Measurements from ENCODE around the gene LRMDA. TPM values are rescaled to one million over a fixed set of nuclear protein-coding genes. Genes with fewer than 3 reads are reported as not detected.

The LRMDA gene
- total and polyA plus RNA-seq, 2 donors (not counting 1 experiment from before 2014, with no cell fraction given) = 0.12 TPM; not detected in 1

DNA sequence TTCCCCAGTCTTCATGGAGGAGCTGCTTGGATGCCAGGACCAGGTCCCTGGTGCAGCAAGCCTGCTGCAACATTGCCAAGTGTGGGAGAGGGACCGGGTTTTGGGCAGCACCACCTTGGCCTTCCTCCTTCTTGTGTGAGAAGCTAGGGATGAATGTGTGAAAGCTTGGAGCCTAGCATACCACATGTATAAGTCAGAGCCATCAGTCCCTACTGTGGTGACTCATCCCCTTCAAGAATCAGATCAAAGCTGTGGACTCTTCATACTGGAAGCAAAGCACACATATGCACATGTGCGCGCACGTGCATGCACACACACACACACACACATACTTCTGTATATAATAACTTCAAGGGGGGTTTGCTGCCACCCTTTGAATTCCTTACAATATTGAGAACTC lies 527.8 kb downstream of the LRMDA start:
- no peaks in the 10 kb centered on the region for H3K27me3 ChIP-seq (replicated peaks in 1 of 4; ENCODE audit: control extremely low read depth in 1 of 4, control insufficient read depth in 3 of 4, insufficient read depth in 4 of 4, low read length in 3 of 4)
- no peaks in the 10 kb centered on the region for H4K20me1 ChIP-seq (ENCODE audit: control insufficient read depth, insufficient read depth, low read length, poor library complexity, severe bottlenecking)
- DNase-seq (no peak), ATAC-seq (ENCODE audit: low read depth) (no peak)
- H3K79me2 ChIP-seq (ENCODE audit: control insufficient read depth, insufficient read depth, low read length) = no peaks in the 10 kb centered on the region
- intact Hi-C loops (cut with micrococcal nuclease) = no loop called here
- H3K4me1 ChIP-seq (ENCODE audit: control insufficient read depth in 2 of 2, insufficient read depth in 2 of 2, low read length in 2 of 2) = no peaks in the 10 kb centered on the region
- Mint-ChIP-seq H3K4me3 (no peak overlapping the region), H3K27ac (no peak overlapping the region), H3K4me1 (no peaks in the 10 kb centered on the region), H3K9me3 (ENCODE audit: insufficient read depth) (no peaks in the 10 kb centered on the region), H3K27me3 (no peaks in the 10 kb centered on the region)
- WGBS (ENCODE audit: insufficient coverage) = no CpG with 5 or more reads among the region's 4 CpGs
- ChIA-PET POLR2A (no interaction called here), CTCF (no interaction called here)
- no peak overlapping the region for H3K9ac ChIP-seq (ENCODE audit: low read length)
- H3K36me3 ChIP-seq (replicated peaks in 1 of 2; ENCODE audit: control extremely low read depth in 1 of 2, control insufficient read depth in 1 of 2, extremely low read depth in 1 of 2, insufficient read depth in 2 of 2, low read length in 1 of 2) = no peaks in the 10 kb centered on the region
- peaks cover 0 to 3% (median 0%) of the 10 kb centered on the region in 3 donors for H3K9me3 ChIP-seq (ENCODE audit: control extremely low read depth in 1 of 3, control insufficient read depth in 2 of 3, insufficient read depth in 1 of 3, low read length in 2 of 3)
- H2AFZ ChIP-seq (ENCODE audit: insufficient read depth, low read depth, low read length, poor library complexity, severe bottlenecking) = no peak overlapping the region
- H3K27ac ChIP-seq (ENCODE audit: low read length in 2 of 2) = no peak overlapping the region
- TF ChIP-seq EZH2 (IDR thresholded peaks at IDR 0.05; ENCODE audit: borderline replicate concordance, insufficient read depth, low read depth, low read length, poor library complexity, severe bottlenecking) = no peak
- TF ChIP-seq, protein P1, sequence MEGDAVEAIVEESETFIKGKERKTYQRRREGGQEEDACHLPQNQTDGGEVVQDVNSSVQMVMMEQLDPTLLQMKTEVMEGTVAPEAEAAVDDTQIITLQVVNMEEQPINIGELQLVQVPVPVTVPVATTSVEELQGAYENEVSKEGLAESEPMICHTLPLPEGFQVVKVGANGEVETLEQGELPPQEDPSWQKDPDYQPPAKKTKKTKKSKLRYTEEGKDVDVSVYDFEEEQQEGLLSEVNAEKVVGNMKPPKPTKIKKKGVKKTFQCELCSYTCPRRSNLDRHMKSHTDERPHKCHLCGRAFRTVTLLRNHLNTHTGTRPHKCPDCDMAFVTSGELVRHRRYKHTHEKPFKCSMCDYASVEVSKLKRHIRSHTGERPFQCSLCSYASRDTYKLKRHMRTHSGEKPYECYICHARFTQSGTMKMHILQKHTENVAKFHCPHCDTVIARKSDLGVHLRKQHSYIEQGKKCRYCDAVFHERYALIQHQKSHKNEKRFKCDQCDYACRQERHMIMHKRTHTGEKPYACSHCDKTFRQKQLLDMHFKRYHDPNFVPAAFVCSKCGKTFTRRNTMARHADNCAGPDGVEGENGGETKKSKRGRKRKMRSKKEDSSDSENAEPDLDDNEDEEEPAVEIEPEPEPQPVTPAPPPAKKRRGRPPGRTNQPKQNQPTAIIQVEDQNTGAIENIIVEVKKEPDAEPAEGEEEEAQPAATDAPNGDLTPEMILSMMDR (IDR thresholded peaks at IDR 0.05) = no peak
- H3K4me2 ChIP-seq (replicated peaks; ENCODE audit: low read depth, low read length, poor library complexity, severe bottlenecking) = no peak overlapping the region
- no peak overlapping the region for H3K4me3 ChIP-seq (ENCODE audit: control extremely low read depth in 1 of 5, extremely low read depth in 1 of 5, insufficient read depth in 1 of 5, low read depth in 2 of 5, low read length in 4 of 5)

DNA sequence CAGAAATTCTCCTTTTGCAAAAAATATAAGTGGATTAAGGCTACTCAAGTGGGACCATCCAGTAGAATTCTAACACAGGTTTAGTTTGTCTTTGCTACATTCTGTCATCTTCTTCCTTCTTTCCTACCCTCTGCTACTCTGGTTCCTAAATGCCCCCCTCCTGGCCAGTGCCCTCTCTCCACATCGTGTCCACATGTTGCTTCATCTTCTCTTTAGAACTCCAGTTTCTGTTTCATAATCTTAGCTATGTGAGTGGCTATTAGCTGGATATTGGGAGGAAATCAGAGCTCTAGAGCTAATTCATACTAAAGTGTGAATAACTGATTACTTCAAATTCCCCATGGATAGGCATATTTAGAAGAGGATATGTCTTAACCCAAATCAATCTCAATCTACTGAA lies 528.5 kb downstream of the LRMDA start:
- Histone ChIP-seq H3K9me3 (ENCODE audit: control extremely low read depth in 1 of 3, control insufficient read depth in 2 of 3, insufficient read depth in 1 of 3, low read length in 2 of 3) (peaks cover 0 to 3% (median 0%) of the 10 kb centered on the region in 3 donors), H4K20me1 (ENCODE audit: control insufficient read depth, insufficient read depth, low read length, poor library complexity, severe bottlenecking) (no peaks in the 10 kb centered on the region), H3K27me3 (replicated peaks in 1 of 4; ENCODE audit: control extremely low read depth in 1 of 4, control insufficient read depth in 3 of 4, insufficient read depth in 4 of 4, low read length in 3 of 4) (no peaks in the 10 kb centered on the region), H2AFZ (ENCODE audit: insufficient read depth, low read depth, low read length, poor library complexity, severe bottlenecking) (no peak overlapping the region), H3K27ac (ENCODE audit: low read length in 2 of 2) (no peak overlapping the region), H3K4me3 (ENCODE audit: control extremely low read depth in 1 of 5, extremely low read depth in 1 of 5, insufficient read depth in 1 of 5, low read depth in 2 of 5, low read length in 4 of 5) (no peak overlapping the region), H3K9ac (ENCODE audit: low read length) (no peak overlapping the region), H3K36me3 (replicated peaks in 1 of 2; ENCODE audit: control extremely low read depth in 1 of 2, control insufficient read depth in 1 of 2, extremely low read depth in 1 of 2, insufficient read depth in 2 of 2, low read length in 1 of 2) (no peaks in the 10 kb centered on the region), H3K4me1 (ENCODE audit: control insufficient read depth in 2 of 2, insufficient read depth in 2 of 2, low read length in 2 of 2) (no peaks in the 10 kb centered on the region), H3K4me2 (replicated peaks; ENCODE audit: low read depth, low read length, poor library complexity, severe bottlenecking) (no peak overlapping the region), H3K79me2 (ENCODE audit: control insufficient read depth, insufficient read depth, low read length) (no peaks in the 10 kb centered on the region)
- ChIA-PET POLR2A (no interaction called here), CTCF (no interaction called here)
- no CpG with 5 or more reads among the region's 1 CpG for WGBS (ENCODE audit: insufficient coverage)
- no peak for ATAC-seq (ENCODE audit: low read depth)
- no peaks in the 10 kb centered on the region for H3K4me1 Mint-ChIP-seq
- no peak overlapping the region for H3K4me3 Mint-ChIP-seq
- H3K27me3 Mint-ChIP-seq = no peaks in the 10 kb centered on the region
- no peak for TF ChIP-seq EZH2 (IDR thresholded peaks at IDR 0.05; ENCODE audit: borderline replicate concordance, insufficient read depth, low read depth, low read length, poor library complexity, severe bottlenecking)
- TF ChIP-seq, protein P1 (IDR thresholded peaks at IDR 0.05) = no peak
- DNase-seq = no peak
- H3K9me3 Mint-ChIP-seq (ENCODE audit: insufficient read depth) = no peaks in the 10 kb centered on the region
- H3K27ac Mint-ChIP-seq = no peak overlapping the region
- intact Hi-C loops (cut with micrococcal nuclease) = no loop called here
